ENCODE data around the gene INSC.
A peak's percentile ranks its signal among the peaks of the same experiment; 100 is the strongest.

INSC gene

DNA sequence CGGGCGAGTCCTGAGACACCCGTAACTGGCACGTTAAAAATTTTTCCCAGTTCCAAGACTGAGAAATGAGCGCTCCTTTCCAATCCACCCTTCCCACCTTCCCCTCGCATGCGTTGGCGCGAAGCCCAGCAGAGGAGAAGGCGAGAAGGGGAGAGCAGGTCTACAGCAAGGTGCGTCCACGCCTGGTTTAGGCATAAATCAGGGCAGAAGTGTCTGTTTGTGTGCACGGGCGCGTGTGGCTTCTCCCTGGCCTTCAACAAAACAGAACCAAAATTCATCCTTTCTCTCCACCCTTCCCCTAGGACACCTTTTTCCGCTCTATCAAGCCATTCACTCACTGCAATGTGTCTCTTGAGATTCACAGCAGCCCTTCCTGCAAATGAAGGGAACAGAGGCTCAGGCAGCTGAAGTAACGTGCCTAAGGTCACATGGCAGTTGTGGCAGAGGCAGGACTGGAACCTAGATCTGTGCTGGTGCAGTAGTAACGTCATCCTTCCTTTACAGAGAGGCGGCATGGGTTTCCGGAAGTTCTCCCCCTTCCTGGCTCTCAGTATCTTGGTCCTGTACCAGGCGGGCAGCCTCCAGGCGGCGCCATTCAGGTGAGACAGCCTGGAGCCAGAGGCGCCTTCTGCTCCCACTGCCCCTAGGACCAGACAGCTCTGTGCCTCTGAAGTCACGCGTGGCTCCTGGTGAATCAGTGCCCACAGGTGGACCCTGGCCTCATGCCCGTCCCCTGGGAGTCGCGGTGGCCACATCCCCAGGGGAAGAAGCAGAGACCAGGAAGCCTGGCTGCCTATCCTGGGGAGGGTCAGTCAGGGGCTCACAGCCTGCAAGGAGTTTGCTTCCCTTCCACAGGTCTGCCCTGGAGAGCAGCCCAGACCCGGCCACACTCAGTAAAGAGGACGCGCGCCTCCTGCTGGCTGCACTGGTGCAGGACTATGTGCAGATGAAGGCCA lies 40.2 kb upstream of the INSC start:
- peak overlapping the region; percentile 65 for H3K9ac ChIP-seq (ENCODE audit: low read length)
- H3K4ac ChIP-seq (ENCODE audit: low read depth, low read length), result no peak overlapping the region
- no peak overlapping the region for H2BK15ac ChIP-seq (replicated peaks; ENCODE audit: low read depth)
- H4K5ac ChIP-seq (ENCODE audit: low read length), result no peak overlapping the region
- no peaks in the 10 kb centered on the region for H3K27me3 ChIP-seq (ENCODE audit: insufficient read depth, low read length, poor library complexity)
- no peak overlapping the region for H3K23ac ChIP-seq (ENCODE audit: low read length)
- H2BK120ac ChIP-seq (ENCODE audit: low read depth, low read length), result no peak overlapping the region
- H4K8ac ChIP-seq (ENCODE audit: low read depth, low read length), result no peak overlapping the region
- no peak overlapping the region for H3K18ac ChIP-seq (ENCODE audit: low read length)
- H3K4me1 ChIP-seq (ENCODE audit: control insufficient read depth, low read depth, low read length), result peaks cover 3% of the 10 kb centered on the region
- no peak overlapping the region for H3K27ac ChIP-seq (ENCODE audit: low read depth, low read length)
- H2BK5ac ChIP-seq (ENCODE audit: low read length), result no peak overlapping the region
- no peak overlapping the region for H2AK5ac ChIP-seq (ENCODE audit: low read length)
- no peaks in the 10 kb centered on the region for H3K36me3 ChIP-seq (ENCODE audit: control insufficient read depth, insufficient read depth, low read length)
- H3K4me3 ChIP-seq (ENCODE audit: low read length), result no peak overlapping the region
- H3K4me2 ChIP-seq (ENCODE audit: low read length), result peak overlapping the region; percentile 64
- no CpG with 5 or more reads among the region's 33 CpGs for WGBS (ENCODE audit: extremely low coverage, insufficient coverage, low lambda C conversion rate)
- H3K79me2 ChIP-seq (ENCODE audit: control insufficient read depth, insufficient read depth, low read length), result no peaks in the 10 kb centered on the region
- peak; percentile 96 for DNase-seq
- no peaks in the 10 kb centered on the region for H3K79me1 ChIP-seq (ENCODE audit: low read length)
- H3K56ac ChIP-seq (ENCODE audit: low read length), result peak overlapping the region; percentile 90

GRCh38 chr11:15075162-15075526 lies 39.6 kb upstream of the INSC start:
- H4K8ac ChIP-seq (ENCODE audit: low read depth, low read length), result no peak overlapping the region
- no peak overlapping the region for H2BK120ac ChIP-seq (ENCODE audit: low read depth, low read length)
- H3K4me1 ChIP-seq (ENCODE audit: control insufficient read depth, low read depth, low read length), result peaks cover 3% of the 10 kb centered on the region
- no peak overlapping the region for H3K4me3 ChIP-seq (ENCODE audit: low read length)
- no peaks in the 10 kb centered on the region for H3K27me3 ChIP-seq (ENCODE audit: insufficient read depth, low read length, poor library complexity)
- H2AK5ac ChIP-seq (ENCODE audit: low read length), result no peak overlapping the region
- H3K36me3 ChIP-seq (ENCODE audit: control insufficient read depth, insufficient read depth, low read length), result no peaks in the 10 kb centered on the region
- no peak overlapping the region for H3K27ac ChIP-seq (ENCODE audit: low read depth, low read length)
- H3K79me2 ChIP-seq (ENCODE audit: control insufficient read depth, insufficient read depth, low read length), result no peaks in the 10 kb centered on the region
- WGBS (ENCODE audit: extremely low coverage, insufficient coverage, low lambda C conversion rate), result no CpG with 5 or more reads among the region's 4 CpGs
- H3K4me2 ChIP-seq (ENCODE audit: low read length), result no peak overlapping the region
- no peaks in the 10 kb centered on the region for H3K79me1 ChIP-seq (ENCODE audit: low read length)
- H3K23ac ChIP-seq (ENCODE audit: low read length), result no peak overlapping the region
- H3K9ac ChIP-seq (ENCODE audit: low read length), result no peak overlapping the region
- H2BK5ac ChIP-seq (ENCODE audit: low read length), result no peak overlapping the region
- no peak overlapping the region for H3K18ac ChIP-seq (ENCODE audit: low read length)
- H2BK15ac ChIP-seq (replicated peaks; ENCODE audit: low read depth), result no peak overlapping the region
- DNase-seq, result no peak
- H3K56ac ChIP-seq (ENCODE audit: low read length), result no peak overlapping the region
- no peak overlapping the region for H3K4ac ChIP-seq (ENCODE audit: low read depth, low read length)
- H4K5ac ChIP-seq (ENCODE audit: low read length), result no peak overlapping the region

DNA sequence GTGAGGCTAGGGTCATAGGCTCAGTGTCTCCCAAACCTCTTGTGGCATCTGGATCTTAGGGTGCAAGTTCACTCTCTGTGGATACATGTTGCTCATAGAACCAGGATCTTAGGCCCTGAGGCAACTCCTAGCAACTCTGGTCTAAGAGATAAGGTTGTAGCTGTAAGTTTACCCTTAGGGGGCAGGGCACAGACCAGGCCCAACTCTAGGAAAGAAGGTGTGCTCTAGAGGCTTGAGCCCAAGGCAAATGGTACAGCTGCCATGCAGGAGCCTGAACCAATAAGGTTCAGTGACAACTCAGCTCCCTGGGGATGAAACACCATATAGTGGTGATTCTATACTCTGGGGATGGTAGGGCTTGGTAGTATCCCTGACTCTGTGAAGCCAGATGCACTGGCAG lies 23.5 kb upstream of the INSC start:
- Histone ChIP-seq H3K18ac (ENCODE audit: low read length) (no peak overlapping the region), H3K4me1 (ENCODE audit: control insufficient read depth, low read depth, low read length) (no peaks in the 10 kb centered on the region), H3K23ac (ENCODE audit: low read length) (no peak overlapping the region), H4K8ac (ENCODE audit: low read depth, low read length) (no peak overlapping the region), H3K27me3 (ENCODE audit: insufficient read depth, low read length, poor library complexity) (no peaks in the 10 kb centered on the region), H2BK15ac (replicated peaks; ENCODE audit: low read depth) (no peak overlapping the region), H3K4me2 (ENCODE audit: low read length) (no peak overlapping the region), H3K4ac (ENCODE audit: low read depth, low read length) (no peak overlapping the region), H3K36me3 (ENCODE audit: control insufficient read depth, insufficient read depth, low read length) (no peaks in the 10 kb centered on the region), H3K27ac (ENCODE audit: low read depth, low read length) (no peak overlapping the region), H3K56ac (ENCODE audit: low read length) (no peak overlapping the region), H3K9ac (ENCODE audit: low read length) (no peak overlapping the region), H3K79me1 (ENCODE audit: low read length) (no peaks in the 10 kb centered on the region), H2AK5ac (ENCODE audit: low read length) (no peak overlapping the region), H3K4me3 (ENCODE audit: low read length) (no peak overlapping the region), H4K5ac (ENCODE audit: low read length) (no peak overlapping the region), H2BK120ac (ENCODE audit: low read depth, low read length) (no peak overlapping the region), H3K79me2 (ENCODE audit: control insufficient read depth, insufficient read depth, low read length) (no peaks in the 10 kb centered on the region), H2BK5ac (ENCODE audit: low read length) (no peak overlapping the region)
- DNase-seq, result peak; percentile 11

DNA sequence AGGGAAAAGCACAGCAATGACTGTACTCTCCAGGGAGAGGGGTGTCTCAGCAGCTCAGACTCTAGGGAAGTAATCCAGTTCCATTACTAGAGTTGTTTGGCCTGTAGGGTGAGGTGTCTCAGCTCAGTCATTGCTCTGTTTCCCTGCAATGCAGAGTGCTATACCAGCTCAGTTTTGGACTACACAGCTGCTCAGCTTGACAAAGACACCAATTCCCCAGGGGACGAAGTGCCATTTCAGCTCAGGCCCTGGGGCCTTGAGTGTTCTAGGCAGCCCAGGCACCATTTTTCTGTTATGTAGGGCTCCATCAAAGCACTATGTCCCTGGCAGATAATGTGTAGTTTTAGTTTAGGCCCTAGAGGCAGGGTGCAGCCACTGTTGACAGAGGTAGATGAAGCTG lies 23.1 kb upstream of the INSC start:
- Histone ChIP-seq H3K36me3 (ENCODE audit: control insufficient read depth, insufficient read depth, low read length) (no peaks in the 10 kb centered on the region), H2BK120ac (ENCODE audit: low read depth, low read length) (no peak overlapping the region), H3K4me3 (ENCODE audit: low read length) (no peak overlapping the region), H3K4ac (ENCODE audit: low read depth, low read length) (no peak overlapping the region), H3K27me3 (ENCODE audit: insufficient read depth, low read length, poor library complexity) (no peaks in the 10 kb centered on the region), H3K9ac (ENCODE audit: low read length) (no peak overlapping the region), H2BK15ac (replicated peaks; ENCODE audit: low read depth) (no peak overlapping the region), H3K27ac (ENCODE audit: low read depth, low read length) (no peak overlapping the region), H4K8ac (ENCODE audit: low read depth, low read length) (no peak overlapping the region), H3K23ac (ENCODE audit: low read length) (no peak overlapping the region), H2BK5ac (ENCODE audit: low read length) (no peak overlapping the region), H3K56ac (ENCODE audit: low read length) (no peak overlapping the region), H3K4me1 (ENCODE audit: control insufficient read depth, low read depth, low read length) (no peaks in the 10 kb centered on the region), H3K79me2 (ENCODE audit: control insufficient read depth, insufficient read depth, low read length) (no peaks in the 10 kb centered on the region), H3K4me2 (ENCODE audit: low read length) (no peak overlapping the region), H2AK5ac (ENCODE audit: low read length) (no peak overlapping the region), H3K18ac (ENCODE audit: low read length) (no peak overlapping the region), H3K79me1 (ENCODE audit: low read length) (no peaks in the 10 kb centered on the region), H4K5ac (ENCODE audit: low read length) (no peak overlapping the region)
- no peak for DNase-seq
- WGBS (ENCODE audit: extremely low coverage, insufficient coverage, low lambda C conversion rate), result no CpG with 5 or more reads among the region's 1 CpG

DNA sequence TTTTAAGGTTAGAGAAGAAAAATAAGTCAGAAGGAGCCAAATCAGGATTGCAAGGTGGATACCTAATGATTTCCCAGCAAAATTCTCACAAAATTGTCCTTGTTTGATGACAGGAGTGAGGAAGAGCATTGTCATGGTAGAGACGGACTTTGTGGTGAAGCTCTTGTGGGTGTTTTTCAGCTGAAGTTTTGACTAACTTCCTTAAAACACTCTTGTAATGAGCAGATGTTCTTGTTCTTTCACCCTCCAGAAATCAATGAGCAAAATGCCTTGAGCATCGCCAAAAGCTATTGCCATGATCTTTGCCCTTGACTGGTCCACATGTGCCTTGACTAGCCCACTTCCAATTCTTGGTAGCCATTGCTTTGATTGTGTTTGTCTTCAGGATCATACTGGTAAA lies 21.3 kb upstream of the INSC start:
- no peak overlapping the region for H2AK5ac ChIP-seq (ENCODE audit: low read length)
- no peaks in the 10 kb centered on the region for H3K4me1 ChIP-seq (ENCODE audit: control insufficient read depth, low read depth, low read length)
- H3K56ac ChIP-seq (ENCODE audit: low read length), result no peak overlapping the region
- no peak overlapping the region for H2BK15ac ChIP-seq (replicated peaks; ENCODE audit: low read depth)
- H3K36me3 ChIP-seq (ENCODE audit: control insufficient read depth, insufficient read depth, low read length), result no peaks in the 10 kb centered on the region
- no peak overlapping the region for H3K27ac ChIP-seq (ENCODE audit: low read depth, low read length)
- no peaks in the 10 kb centered on the region for H3K27me3 ChIP-seq (ENCODE audit: insufficient read depth, low read length, poor library complexity)
- H3K9ac ChIP-seq (ENCODE audit: low read length), result no peak overlapping the region
- no peak for DNase-seq
- H2BK5ac ChIP-seq (ENCODE audit: low read length), result no peak overlapping the region
- no CpG with 5 or more reads among the region's 2 CpGs for WGBS (ENCODE audit: extremely low coverage, insufficient coverage, low lambda C conversion rate)
- H3K4me2 ChIP-seq (ENCODE audit: low read length), result no peak overlapping the region
- no peaks in the 10 kb centered on the region for H3K79me1 ChIP-seq (ENCODE audit: low read length)
- H3K4me3 ChIP-seq (ENCODE audit: low read length), result no peak overlapping the region
- no peak overlapping the region for H2BK120ac ChIP-seq (ENCODE audit: low read depth, low read length)
- no peak overlapping the region for H3K18ac ChIP-seq (ENCODE audit: low read length)
- H3K4ac ChIP-seq (ENCODE audit: low read depth, low read length), result no peak overlapping the region
- no peak overlapping the region for H4K8ac ChIP-seq (ENCODE audit: low read depth, low read length)
- H3K79me2 ChIP-seq (ENCODE audit: control insufficient read depth, insufficient read depth, low read length), result no peaks in the 10 kb centered on the region
- H4K5ac ChIP-seq (ENCODE audit: low read length), result no peak overlapping the region
- H3K23ac ChIP-seq (ENCODE audit: low read length), result no peak overlapping the region

- no peak overlapping the region for H3K4me2 ChIP-seq (ENCODE audit: low read length)
- H3K4me3 ChIP-seq (ENCODE audit: low read length), result no peak overlapping the region
- H2BK15ac ChIP-seq (replicated peaks; ENCODE audit: low read depth), result no peak overlapping the region
- no peak overlapping the region for H3K9ac ChIP-seq (ENCODE audit: low read length)
- no peak overlapping the region for H3K4ac ChIP-seq (ENCODE audit: low read depth, low read length)
- no peak overlapping the region for H4K5ac ChIP-seq (ENCODE audit: low read length)
- no peaks in the 10 kb centered on the region for H3K79me2 ChIP-seq (ENCODE audit: control insufficient read depth, insufficient read depth, low read length)
- H3K27me3 ChIP-seq (ENCODE audit: insufficient read depth, low read length, poor library complexity), result no peaks in the 10 kb centered on the region
- H2BK5ac ChIP-seq (ENCODE audit: low read length), result no peak overlapping the region
- no peak overlapping the region for H4K8ac ChIP-seq (ENCODE audit: low read depth, low read length)
- no peak overlapping the region for H3K27ac ChIP-seq (ENCODE audit: low read depth, low read length)
- no peaks in the 10 kb centered on the region for H3K36me3 ChIP-seq (ENCODE audit: control insufficient read depth, insufficient read depth, low read length)
- H3K56ac ChIP-seq (ENCODE audit: low read length), result no peak overlapping the region
- no peak overlapping the region for H2AK5ac ChIP-seq (ENCODE audit: low read length)
- H2BK120ac ChIP-seq (ENCODE audit: low read depth, low read length), result no peak overlapping the region
- no CpG with 5 or more reads among the region's 2 CpGs for WGBS (ENCODE audit: extremely low coverage, insufficient coverage, low lambda C conversion rate)
- H3K4me1 ChIP-seq (ENCODE audit: control insufficient read depth, low read depth, low read length), result no peaks in the 10 kb centered on the region
- no peak for DNase-seq
- no peaks in the 10 kb centered on the region for H3K79me1 ChIP-seq (ENCODE audit: low read length)
- H3K23ac ChIP-seq (ENCODE audit: low read length), result no peak overlapping the region
- no peak overlapping the region for H3K18ac ChIP-seq (ENCODE audit: low read length)
Measured at GRCh38 chr11:15095736-15096228, 18.9 kb upstream of the INSC start.

Data from mesendoderm (in vitro differentiated cells).